ENCODE data around the gene VPS9D1. TPM values are rescaled to one million over a fixed set of nuclear protein-coding genes. Genes with fewer than 3 reads are reported as not detected.
"Not testable (repeated sequence)": the region's sequence is repeated elsewhere in the genome, so short reads cannot be mapped to it uniquely, and the experiment has no call there.

The VPS9D1 gene
- polyA plus RNA-seq, 1 experiment, result 15.6 TPM

GRCh38 chr16:89700649-89701424, 19.9 kb downstream of the VPS9D1 start:
- ChIA-PET CTCF (interaction anchor here (0.7 to 5.9 kb wide), 26 partner anchors 10 to 221 kb away, joined by 3 to 74 read pairs (median 4); partner anchors contain the start of genes CDK10, CPNE7, TCF25 and VPS9D1), POLR2A (no interaction called here)
- Histone ChIP-seq H3K4me3 (ENCODE audit: low read depth, low read length) (peak overlapping the region; percentile 95), H3K27me3 (ENCODE audit: control insufficient read depth, insufficient read depth, low read length) (no peaks in the 10 kb centered on the region), H3K36me3 (ENCODE audit: control insufficient read depth, insufficient read depth, low read length) (peaks cover 11% of the 10 kb centered on the region)
- TF ChIP-seq CTCF (IDR thresholded peaks at IDR 0.05; ENCODE audit: insufficient read depth, low read depth, low read length), result peak; percentile 16; the same call in 1 of the 2 replicates
- no peak for DNase-seq (ENCODE audit: low read depth)

GRCh38 chr16:89700100-89700648, 20.5 kb downstream of the VPS9D1 start:
- Histone ChIP-seq H3K4me3 (ENCODE audit: low read depth, low read length) (peak overlapping the region; percentile 95), H3K27me3 (ENCODE audit: control insufficient read depth, insufficient read depth, low read length) (no peaks in the 10 kb centered on the region), H3K36me3 (ENCODE audit: control insufficient read depth, insufficient read depth, low read length) (peaks cover 17% of the 10 kb centered on the region)
- peak; percentile 82 for TF ChIP-seq CTCF (IDR thresholded peaks at IDR 0.05; ENCODE audit: insufficient read depth, low read depth, low read length)
- ChIA-PET POLR2A (no interaction called here), CTCF (interaction anchor here (0.7 to 5.9 kb wide), 27 partner anchors 10 to 222 kb away, joined by 3 to 74 read pairs (median 5); partner anchors contain the start of genes CDK10, CPNE7, TCF25 and VPS9D1)
- DNase-seq (ENCODE audit: low read depth), result peak; percentile 81

- DNase-seq (ENCODE audit: low read depth); H3K27me3 ChIP-seq (ENCODE audit: control insufficient read depth, insufficient read depth, low read length); H3K4me3 ChIP-seq (ENCODE audit: low read depth, low read length); POLR2A ChIA-PET: not testable (repeated sequence)
- CTCF ChIA-PET, result interaction anchor here (0.8 to 5.9 kb wide), 19 partner anchors 10 to 222 kb away, joined by 3 to 74 read pairs (median 6); partner anchors contain the start of genes CDK10, CPNE7, TCF25 and VPS9D1
- peaks cover 18% of the 10 kb centered on the region for H3K36me3 ChIP-seq (ENCODE audit: control insufficient read depth, insufficient read depth, low read length)
Measured at GRCh38 chr16:89699629-89700099, 21.0 kb downstream of the VPS9D1 start.

- POLR2A ChIA-PET; H3K4me3 ChIP-seq (ENCODE audit: low read depth, low read length): not testable (repeated sequence)
- CTCF ChIA-PET, result interaction anchor here (0.6 to 5.9 kb wide), 5 partner anchors 9 to 227 kb away, joined by 3 to 74 read pairs (median 6); no protein-coding TSS in a partner anchor
Measured at GRCh38 chr16:89698717-89699116, 22.0 kb downstream of the VPS9D1 start.

GRCh38 chr16:89697616-89698331, 22.9 kb downstream of the VPS9D1 start:
- H3K27me3 ChIP-seq (ENCODE audit: control insufficient read depth, insufficient read depth, low read length), result no peaks in the 10 kb centered on the region
- H3K36me3 ChIP-seq (ENCODE audit: control insufficient read depth, insufficient read depth, low read length), result peaks cover 31% of the 10 kb centered on the region
- TF ChIP-seq CTCF (IDR thresholded peaks at IDR 0.05; ENCODE audit: insufficient read depth, low read depth, low read length), result no peak
- no peak for DNase-seq (ENCODE audit: low read depth)
- H3K4me3 ChIP-seq (ENCODE audit: low read depth, low read length), result no peak overlapping the region
- ChIA-PET CTCF (interaction anchor here (0.6 to 5.9 kb wide), 3 partner anchors 122 to 226 kb away, joined by 3 to 74 read pairs (median 5); no protein-coding TSS in a partner anchor), POLR2A (no interaction called here)

More at GRCh38 chr16:89698717-89699116, 22.0 kb downstream of the VPS9D1 start:
- not testable (repeated sequence) for DNase-seq (ENCODE audit: low read depth); H3K27me3 ChIP-seq (ENCODE audit: control insufficient read depth, insufficient read depth, low read length)
- peaks cover 25% of the 10 kb centered on the region for H3K36me3 ChIP-seq (ENCODE audit: control insufficient read depth, insufficient read depth, low read length)

All from BJ (cell line).